Cerebellar cortex (tissue), 1 donor: ENCODE measurements around the gene AP4E1.
A peak's percentile ranks its signal among the peaks of the same experiment; 100 is the strongest.
"Not testable (repeated sequence)": the region's sequence is repeated elsewhere in the genome, so short reads cannot be mapped to it uniquely, and the experiment has no call there.

Experiments used
- DNase-seq: peaks from one replicate; pipeline ENCODE4 v3.0.0-alpha.2; 2015; ENCODE audit warnings: low spot score

AP4E1 gene

DNA sequence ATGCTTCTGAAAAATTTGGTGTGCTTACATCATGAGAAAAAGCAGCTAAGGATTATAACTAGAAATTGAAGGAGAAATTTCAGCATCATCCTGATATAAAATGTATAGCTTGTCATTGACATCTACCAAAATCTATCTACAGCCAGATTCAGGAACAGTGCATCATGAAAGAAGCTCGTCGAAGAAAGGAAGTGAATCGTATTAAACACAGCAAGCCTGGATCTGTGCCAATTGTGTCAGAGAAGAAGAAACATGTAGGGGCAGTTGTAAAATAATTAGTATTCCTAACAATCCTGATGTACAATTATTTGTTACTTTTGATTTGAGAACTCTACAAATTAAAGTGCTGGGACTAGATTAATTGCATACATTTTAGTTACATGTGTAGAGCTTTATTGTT lies 37.2 kb downstream of the AP4E1 start:
- DNase-seq, result peak; percentile 5

DNA sequence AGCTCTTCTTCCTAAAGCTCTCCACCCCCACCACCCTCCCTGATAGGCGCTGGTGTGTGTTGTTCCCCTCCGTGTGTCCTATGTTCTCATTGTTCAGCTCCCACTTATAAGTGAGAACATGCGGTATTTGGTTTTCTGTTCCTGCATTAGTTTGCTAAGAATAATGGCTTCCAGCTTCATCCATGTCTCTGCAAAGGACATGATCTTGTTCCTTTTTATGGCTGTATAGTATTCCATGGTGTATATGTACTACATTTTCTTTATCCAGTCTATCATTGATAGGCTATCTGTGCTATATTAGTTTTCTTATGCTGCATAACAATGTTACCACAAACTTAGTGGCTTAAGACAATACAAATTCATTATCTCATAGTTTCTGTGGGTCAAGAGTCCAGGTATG lies 42.3 kb downstream of the AP4E1 start:
- DNase-seq, result not testable (repeated sequence)

DNA sequence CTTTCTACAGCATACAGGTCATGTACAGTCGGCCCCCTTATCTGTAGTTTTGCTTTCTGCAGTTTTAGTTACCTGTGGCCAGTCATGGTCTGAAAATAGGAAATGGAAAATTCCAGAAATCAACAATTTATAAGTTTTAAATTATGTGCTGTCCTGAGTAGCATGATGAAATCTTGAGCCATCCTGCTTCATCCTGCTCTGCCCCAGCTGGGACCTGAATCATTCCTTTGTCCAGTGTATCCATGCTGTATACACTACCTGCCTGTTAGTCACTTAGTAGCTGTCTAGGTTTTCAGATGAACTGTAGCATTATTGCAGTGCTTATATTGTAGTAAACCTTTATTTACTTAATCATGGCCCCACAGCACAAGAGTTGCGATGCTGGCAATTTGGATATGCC lies 44.8 kb downstream of the AP4E1 start:
- DNase-seq, result no peak

DNA sequence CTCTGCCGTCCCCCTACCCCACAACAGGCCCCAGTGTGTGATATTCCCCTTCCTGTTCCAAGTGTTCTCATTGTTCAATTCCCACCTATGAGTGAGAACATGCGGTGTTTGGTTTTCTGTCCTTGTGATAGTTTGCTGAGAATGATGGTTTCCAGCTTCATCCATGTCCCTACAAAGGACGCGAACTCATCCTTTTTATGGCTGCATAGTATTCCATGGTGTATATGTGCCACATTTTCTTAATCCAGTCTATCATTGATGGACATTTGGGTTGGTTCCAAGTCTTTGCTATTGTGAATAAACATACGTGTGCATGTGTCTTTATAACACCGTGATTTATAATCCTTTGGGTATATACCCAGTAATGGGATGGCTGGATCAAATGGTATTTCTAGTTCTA lies 46.4 kb downstream of the AP4E1 start:
- DNase-seq, result not testable (repeated sequence)

DNA sequence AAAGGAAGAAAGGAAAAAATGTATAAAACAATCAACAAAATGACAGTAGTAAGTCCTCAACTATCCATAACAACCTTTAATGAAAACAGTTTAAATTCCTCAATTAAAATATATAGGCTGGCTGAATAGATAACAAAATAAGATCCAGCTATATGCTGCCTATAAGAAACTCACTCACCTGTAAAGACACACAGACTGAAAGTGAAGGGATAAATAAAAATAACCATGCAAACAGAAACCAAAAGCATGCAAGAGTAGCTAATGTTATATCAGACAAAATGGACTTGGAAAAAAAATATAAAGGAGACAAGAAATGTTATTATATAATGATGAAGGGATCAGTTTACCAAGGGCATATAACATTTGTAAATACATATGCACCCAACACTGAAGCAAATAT lies 51.2 kb downstream of the AP4E1 start:
- DNase-seq, result no peak

DNA sequence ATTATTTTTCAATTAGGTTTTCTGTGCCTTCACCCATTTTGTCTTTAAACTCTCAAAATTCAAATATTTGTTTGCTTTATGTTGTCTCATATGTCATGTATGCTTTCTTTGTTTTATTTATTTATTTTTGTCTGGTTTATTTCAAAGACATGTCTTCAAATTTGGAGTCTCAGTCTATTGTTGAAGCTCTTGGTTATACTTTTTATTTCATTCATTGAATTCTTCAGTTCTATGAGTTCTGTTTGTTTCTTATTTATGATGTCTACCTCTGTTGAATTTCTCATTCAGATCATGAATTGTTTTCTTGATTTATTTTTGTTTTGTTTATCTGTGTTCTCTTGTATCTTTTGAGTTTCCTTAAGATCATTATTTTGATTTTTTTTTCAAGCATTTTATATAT lies 55.6 kb downstream of the AP4E1 start:
- no peak for DNase-seq

DNA sequence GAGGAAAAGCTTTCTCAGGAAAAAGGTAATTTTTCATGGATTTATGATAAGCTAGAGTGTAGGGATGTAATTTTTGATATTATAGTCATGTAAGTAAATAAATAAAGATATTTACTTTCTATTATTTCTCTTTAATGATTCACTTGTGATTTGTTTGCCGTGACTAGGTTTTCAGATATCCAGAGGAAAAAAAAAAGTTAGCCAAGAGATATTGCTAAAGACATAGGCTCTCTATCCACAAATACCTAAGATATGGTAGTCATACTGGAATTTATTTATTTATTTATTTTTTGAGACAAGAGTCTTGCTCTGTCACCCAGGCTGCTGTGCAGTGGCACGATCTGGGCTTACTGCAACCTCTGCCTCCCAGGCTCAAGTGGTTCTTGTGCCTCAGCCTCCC lies 59.9 kb downstream of the AP4E1 start:
- no peak for DNase-seq

DNA sequence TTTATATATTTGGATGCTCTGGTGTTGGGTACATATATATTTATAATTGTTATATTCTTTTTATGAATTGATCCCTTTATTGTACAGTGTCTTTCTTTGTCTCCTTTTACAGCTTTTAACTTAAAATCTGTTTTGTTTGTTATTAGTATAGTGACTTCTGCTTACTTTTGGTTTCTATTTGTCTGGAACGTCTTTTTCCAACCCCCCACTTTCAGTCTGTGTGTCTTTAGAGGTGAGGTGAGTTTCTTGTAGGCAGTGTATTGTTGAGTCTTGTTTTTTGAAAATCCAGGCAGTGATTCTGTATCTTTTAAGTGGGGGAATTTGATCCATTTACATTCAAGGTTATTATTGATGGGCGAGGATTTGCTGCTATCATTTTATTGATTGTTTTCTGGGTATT lies 62.0 kb downstream of the AP4E1 start:
- no peak for DNase-seq

DNA sequence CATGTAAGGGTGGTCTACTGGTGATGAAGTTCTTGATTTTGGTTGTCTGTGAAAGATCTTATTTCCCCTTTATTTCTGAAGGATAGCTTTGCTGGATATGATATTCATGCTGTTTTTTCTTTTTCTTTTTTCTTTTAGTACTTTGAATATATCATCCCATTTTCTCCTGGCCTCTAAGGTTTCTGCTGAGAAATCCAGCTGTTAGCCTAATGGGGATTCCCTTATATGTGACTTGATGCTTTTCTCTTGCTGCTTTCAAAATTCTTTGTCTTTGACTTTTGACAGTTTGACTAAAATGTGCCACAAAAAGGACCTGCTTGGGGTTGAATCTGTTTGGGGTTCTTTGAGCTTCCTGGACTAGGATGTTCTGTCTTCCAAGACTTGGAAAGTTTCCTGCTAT lies 62.6 kb downstream of the AP4E1 start:
- no peak for DNase-seq

DNA sequence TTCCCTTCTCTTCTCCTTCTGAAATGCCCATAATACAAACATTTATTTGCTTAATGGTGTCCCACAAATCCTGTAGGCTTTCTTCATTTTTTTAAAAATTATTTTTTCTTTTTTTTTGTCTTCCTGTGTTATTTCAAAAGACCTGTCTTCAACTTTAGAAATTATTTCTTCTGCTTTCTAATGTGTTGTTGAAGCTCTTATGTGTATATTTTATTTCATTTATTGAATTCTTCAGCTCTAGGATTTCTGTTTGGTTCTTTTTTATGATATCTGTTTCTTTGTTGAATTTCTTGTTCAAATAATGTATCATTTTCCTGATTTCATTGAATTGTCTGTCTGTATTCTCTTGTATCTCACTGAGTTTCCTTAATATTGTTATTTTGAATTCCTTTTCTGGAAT lies 63.1 kb downstream of the AP4E1 start:
- no peak for DNase-seq

DNA sequence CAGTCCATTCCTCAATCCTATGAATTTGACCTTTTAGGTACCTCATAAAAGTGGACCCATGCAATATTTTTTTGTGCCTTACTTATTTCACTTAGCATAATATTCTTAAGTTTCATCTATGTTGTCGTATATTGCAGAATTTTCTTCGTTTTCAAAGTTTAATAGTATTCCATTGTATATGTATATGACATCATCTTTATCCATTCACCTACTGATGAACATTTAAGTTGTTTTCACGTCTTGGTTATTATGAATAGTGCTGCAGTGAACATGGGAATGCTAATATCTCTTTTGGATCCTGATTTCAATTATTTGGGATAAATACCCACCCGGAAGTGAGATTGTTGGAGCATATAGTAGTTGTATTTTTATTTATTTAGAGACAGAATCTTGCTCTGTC lies 65.1 kb downstream of the AP4E1 start:
- DNase-seq, result no peak

DNA sequence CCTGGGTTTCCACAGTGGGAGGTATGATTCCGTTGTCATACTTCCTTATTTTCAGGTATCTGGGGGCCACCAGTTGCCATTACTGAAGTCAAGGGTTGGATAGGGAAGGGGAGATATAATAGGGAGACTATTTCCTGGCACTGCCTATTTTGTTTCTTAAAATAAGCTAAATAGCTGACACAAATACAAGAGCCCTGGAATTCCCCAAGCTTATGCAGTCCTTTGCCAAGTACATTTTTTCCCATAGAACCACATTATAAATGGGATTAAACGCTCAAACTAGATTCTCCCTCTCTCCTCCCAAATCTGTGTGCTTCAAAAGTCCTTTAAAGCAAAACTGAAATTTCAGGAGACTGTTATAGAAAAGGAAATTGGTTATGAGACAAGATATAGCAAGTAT lies 68.7 kb downstream of the AP4E1 start:
- DNase-seq, result no peak

DNA sequence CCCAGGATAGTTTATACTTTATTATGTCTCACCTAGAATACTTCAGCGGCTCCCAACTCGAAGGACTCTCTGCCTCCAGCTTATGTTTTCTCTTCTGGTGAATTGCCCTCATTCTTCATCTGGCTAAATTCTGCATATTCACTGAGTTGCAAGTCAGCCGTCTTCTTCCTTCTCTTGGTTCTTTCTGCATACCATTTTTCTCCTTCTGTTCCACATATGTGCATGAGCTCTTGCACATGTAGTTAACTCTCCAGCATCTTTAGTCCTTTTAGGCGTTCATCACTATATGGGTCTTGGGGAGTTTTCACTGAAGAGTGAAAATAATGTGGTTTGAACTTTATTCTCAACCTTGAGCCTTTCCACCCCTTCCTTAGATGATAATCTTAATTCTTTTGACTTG lies 70.1 kb downstream of the AP4E1 start:
- DNase-seq, result no peak

DNA sequence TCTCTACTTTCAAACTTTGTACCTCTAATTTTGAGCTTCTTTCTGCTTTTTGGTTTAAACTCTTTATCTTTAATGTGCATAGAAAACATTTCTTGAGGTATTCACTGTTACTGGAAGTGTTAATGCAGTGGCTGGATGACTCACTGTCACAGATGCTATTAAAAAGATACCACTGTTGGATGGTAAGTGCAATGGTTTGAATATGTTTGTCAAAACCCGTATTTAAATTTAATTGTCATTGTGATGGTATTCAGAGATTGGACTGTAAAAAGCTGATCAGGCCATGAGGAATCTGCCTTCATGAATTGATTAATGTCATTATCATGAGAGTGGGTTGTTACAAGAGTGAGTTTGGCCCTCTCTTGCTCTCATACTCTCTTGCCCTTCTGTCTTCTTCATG lies 70.6 kb downstream of the AP4E1 start:
- no peak for DNase-seq

DNA sequence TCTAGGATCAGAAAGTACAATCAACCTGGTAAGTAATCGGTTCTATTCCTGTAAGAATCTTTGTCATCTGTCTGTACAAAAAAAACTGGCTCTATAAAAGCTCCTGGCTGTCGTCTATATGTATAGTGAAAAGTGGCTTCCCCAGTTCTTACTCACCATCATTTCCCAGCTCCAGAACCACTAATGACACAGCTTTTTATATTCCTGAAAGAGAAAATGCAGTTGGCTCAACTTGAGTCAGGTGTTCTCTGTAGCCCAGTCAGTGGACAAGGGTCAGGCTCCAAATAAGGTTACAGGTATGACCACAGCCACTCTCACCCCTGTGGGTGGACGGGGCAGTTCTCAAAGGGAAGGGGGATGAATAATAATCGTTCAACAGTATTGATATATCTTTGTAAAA lies 85.1 kb downstream of the AP4E1 start:
- DNase-seq, result no peak

DNA sequence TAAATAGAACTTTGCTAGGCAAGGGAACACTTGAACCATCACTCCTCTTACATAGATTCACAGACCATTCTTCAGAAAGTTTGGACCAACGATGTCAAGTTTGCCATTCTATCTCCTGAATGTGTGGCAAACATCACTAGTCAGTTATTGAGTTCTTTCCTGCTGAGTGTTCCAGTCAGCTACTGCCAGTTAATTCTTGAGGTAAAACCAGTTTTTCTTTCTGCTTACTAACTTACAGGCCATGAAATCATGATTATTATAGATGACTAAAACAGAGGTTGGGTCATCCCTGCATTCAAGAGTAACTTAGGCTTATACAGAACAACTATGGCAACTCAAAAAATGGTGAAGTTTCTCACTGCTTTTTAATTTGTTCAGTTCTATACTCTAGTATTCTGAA lies 88.2 kb downstream of the AP4E1 start:
- DNase-seq, result no peak

DNA sequence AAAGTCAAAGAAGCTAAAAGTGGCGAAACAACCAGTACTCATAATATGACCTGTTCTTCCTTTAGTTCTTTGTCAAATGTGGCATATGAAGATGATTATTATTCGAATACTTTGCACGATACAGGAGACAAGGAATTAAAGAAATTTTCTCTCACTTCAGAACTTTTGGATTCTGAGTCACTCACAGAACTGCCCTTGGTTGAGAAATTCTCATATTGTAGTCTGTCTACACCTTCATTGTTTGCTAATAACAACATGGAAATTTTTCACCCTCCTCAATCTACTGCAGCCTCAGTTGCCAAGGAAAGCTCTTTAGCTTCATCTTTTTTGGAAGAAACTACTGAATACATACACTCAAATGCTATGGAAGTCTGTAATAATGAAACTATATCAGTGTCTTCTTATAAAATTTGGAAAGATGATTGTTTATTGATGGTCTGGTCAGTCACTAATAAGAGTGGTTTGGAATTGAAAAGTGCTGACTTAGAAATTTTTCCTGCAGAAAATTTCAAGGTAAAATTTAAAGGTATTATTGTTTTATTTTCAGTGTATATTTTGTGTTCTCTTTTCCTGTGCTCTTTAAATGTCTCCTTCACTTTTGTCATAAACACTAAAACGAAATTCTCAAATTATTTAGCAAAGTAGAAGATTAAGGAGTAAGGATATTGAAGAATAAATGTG lies 89.0 kb downstream of the AP4E1 start:
- no peak for DNase-seq

DNA sequence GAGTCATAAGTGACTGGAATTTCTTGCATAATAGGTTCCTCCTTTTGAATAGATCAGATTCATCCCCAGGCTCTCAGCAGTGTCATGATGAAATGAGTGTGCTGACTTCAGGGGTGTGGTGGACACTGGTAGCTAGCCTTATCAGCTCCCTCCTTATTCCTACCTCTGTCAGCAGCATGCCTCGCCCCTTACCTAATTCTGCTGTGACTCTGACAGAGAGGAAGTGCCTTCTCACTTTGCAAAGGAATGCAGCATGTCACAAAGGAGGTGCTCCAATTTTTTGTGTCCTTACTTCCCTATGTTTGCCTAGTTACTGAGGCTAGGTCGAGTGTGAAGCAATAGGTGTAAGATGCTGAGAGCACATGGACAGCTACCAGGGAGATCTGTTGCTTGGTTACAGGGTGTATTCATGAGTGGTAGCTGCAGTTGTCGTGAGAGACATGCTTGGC lies 95.6 kb downstream of the AP4E1 start:
- no peak for DNase-seq

DNA sequence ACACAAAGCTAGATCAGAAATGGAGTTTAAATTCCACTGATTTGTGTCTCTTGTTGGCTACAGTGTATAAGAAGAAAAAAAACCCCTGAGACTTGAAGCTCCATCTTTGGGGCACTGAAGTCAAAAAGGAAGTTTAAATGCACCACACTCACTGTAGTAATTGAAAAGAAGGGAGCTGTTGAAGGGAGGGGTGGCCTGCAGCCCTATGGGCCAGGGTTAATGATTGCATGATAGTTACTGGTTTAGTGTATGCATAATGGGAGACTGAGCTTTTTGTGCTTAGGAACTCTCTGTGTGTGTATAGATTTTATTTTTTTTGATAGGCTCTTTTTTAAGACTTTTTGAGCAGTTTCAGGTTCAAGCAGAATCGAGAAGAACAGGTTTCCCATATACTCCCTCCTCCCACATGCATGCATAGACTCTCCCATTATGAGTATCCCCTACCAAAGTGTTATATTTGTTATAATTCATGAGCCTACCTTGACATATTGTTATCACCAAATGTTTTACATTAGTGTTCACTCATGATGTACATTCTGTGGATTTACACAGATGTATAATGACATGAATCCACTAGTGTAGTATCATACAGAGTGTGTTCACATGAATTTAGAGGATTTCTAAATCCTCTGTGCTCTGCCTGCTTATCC lies 98.0 kb downstream of the AP4E1 start:
- no peak for DNase-seq

DNA sequence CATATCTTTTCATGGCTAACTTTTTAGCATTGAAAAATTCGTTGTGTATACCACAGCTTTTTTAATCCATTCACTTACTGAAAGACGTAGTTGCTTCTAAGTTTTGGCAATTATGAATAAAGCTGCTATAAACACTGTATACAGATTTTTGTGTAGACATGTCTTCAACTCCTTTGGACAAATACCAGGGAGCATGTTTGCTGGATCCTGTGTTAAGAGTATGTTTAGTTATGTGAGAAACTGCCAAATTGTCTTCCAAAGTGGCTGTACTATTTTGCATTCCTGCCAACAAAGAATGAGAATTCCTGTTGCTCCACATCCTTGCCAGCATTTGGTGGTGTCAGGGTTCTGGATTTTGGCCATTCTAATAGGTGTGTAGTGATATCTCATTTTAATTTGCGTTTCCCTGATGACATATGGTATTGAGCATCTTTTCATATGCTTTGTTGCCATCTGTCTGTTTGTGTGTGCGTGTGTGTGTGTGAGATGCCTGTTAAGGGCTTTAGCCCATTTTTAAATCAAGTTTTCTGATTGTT lies 98.7 kb downstream of the AP4E1 start:
- DNase-seq, result no peak

DNA sequence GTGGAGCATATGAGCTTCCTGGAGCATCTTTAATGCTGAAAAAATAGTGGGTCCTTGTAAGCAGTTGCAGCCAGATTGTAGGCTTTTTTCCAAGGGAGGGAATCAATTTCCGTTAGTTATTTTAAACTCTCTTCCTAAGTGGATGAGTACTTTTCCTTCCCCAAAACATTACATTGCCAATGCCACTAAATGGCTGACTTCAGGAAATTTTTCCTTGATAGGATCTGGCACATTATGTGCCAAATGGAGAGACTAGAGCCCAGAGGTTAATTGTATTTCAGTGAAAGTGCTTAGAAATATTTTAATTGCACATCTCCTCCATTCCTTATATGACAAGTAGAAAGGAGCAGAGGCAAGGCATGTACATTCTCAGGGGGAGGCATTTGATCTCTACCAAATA lies 102.7 kb downstream of the AP4E1 start:
- no peak for DNase-seq

DNA sequence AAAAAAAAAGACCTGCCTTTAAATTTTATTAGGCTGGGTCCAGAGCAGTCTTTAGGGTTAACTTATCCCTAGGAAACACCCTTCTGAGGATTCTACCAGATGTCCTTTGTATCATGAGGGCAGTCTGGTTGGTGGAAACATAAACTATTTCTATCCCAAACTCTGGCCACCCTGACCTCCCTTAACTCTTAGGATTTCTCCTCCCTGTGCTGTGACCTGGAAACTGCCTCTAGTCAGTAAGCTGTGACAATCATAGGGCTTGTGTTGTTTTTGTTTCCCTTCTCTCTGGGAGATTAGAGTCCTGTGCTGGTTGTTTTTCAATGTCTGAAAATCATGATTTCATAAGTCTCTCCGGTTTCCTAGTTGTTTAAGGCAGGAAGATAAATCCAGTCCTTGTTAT lies 108.1 kb downstream of the AP4E1 start:
- DNase-seq, result no peak

DNA sequence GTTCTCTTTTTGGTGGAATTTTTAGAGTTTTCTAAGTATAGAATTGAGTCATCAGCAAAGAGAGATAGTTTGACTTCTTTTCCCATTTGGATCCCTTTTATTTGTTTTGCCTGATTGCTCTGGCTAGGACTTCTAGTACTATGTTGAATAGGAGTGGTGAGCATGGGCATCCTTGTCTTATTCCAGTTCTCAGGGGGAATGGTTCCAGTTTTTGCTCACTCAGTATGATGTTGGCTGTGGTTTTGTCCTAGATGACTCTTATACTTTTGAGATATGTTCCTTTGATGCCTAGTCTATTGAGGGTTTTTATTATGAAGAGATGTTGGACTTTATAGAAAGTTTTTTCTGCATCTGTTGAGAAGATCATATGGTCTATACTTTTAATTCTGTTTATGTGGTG lies 113.7 kb downstream of the AP4E1 start:
- no peak for DNase-seq

DNA sequence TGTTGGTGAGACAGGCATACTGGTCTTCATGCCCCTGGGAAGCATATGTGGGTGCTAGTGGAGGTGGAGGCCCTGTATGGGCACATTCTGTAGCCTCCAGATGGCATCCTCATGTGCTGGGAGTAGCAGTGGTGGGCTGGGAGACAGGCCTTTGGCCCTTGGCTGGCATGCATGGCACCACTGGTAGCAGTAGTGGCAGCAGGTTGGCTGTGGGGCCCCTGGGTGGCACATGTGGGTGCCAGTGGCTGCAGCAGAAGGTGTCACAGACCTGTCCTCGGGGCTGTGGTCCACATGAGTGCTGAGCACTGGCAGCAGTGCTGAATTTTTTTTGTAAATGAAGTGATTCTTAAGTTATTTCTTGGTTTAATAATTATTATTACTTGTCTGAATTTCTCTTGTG lies 115.0 kb downstream of the AP4E1 start:
- no peak for DNase-seq
